H9 (cell line): Measurements from ENCODE around the gene GALNT4. TPM values are rescaled to one million over a fixed set of nuclear protein-coding genes. Genes with fewer than 3 reads are reported as not detected.

Experiments
- DNase-seq: peaks from one replicate; pipeline ENCODE4 v3.0.0-alpha.2; 2017
- H2AFZ ChIP-seq: one replicate; pipeline ENCODE4 v1.6.1; 2013; ENCODE audit warnings: mild to moderate bottlenecking, low read length, control low read depth, moderate library complexity
- H2AK5ac ChIP-seq: 2 replicates; pipeline ENCODE4 v1.6.1; 2013; ENCODE audit warnings: low read length, control low read depth, mixed read lengths; ENCODE audit not compliant: insufficient read length
- H2BK120ac ChIP-seq: one replicate; pipeline ENCODE4 v1.6.1; 2013; ENCODE audit warnings: low read depth, mild to moderate bottlenecking, low read length, control low read depth, inconsistent platforms; ENCODE audit not compliant: poor library complexity, severe bottlenecking
- H2BK12ac ChIP-seq: 2 replicates; pipeline ENCODE4 v1.6.1; 2013; ENCODE audit warnings: low read length, control low read depth, mixed read lengths, low read depth; ENCODE audit not compliant: insufficient read length
- H2BK15ac ChIP-seq: 2 replicates; pipeline ENCODE4 v1.6.1; 2013; ENCODE audit warnings: low read depth, low read length, control low read depth
- H2BK20ac ChIP-seq: one replicate; pipeline ENCODE4 v1.6.1; 2013; ENCODE audit warnings: low read depth, mild to moderate bottlenecking, low read length, control low read depth, inconsistent platforms; ENCODE audit not compliant: poor library complexity, severe bottlenecking
- H2BK5ac ChIP-seq: 2 replicates; pipeline ENCODE4 v1.6.1; 2013; ENCODE audit warnings: low read length, control low read depth, mixed read lengths; ENCODE audit not compliant: insufficient read length
- H3K14ac ChIP-seq: 2 replicates; pipeline ENCODE4 v1.6.1; 2013; ENCODE audit warnings: low read length, control low read depth; ENCODE audit not compliant: insufficient read depth
- H3K18ac ChIP-seq: 2 replicates; pipeline ENCODE4 v1.6.1; 2013; ENCODE audit warnings: low read depth, mild to moderate bottlenecking, mixed read lengths, low read length, control low read depth; ENCODE audit not compliant: insufficient read length
- H3K23ac ChIP-seq: 2 replicates; pipeline ENCODE4 v1.6.1; 2013; ENCODE audit warnings: low read length, control low read depth, mixed read lengths, low read depth; ENCODE audit not compliant: insufficient read length
- H3K23me2 ChIP-seq: 2 replicates; pipeline ENCODE4 v1.6.1; 2013; ENCODE audit warnings: low read depth, mild to moderate bottlenecking, mixed read lengths, low read length, control low read depth; ENCODE audit not compliant: insufficient read length, poor library complexity, severe bottlenecking
- H3K27ac ChIP-seq: 2 replicates; pipeline ENCODE4 v1.5.1; 2013; ENCODE audit warnings: low read length, control low read depth, mixed read lengths, low read depth; ENCODE audit not compliant: insufficient read length
- H3K27me3 ChIP-seq: 2 replicates; pipeline ENCODE4 v1.6.1; 2013; ENCODE audit warnings: low read length, control low read depth, inconsistent platforms; ENCODE audit not compliant: insufficient read depth
- H3K4ac ChIP-seq: 2 replicates; pipeline ENCODE4 v1.6.1; 2013; ENCODE audit warnings: low read depth, mild to moderate bottlenecking, control low read depth, inconsistent platforms, low read length, moderate library complexity
- H3K4me1 ChIP-seq: 2 replicates; pipeline ENCODE4 v1.6.1; 2013; ENCODE audit warnings: low read length, control low read depth, inconsistent platforms; ENCODE audit not compliant: insufficient read depth
- H3K4me2 ChIP-seq: 2 replicates; pipeline ENCODE4 v1.6.1; 2013; ENCODE audit warnings: low read length, control low read depth, mixed read lengths; ENCODE audit not compliant: insufficient read length, insufficient read depth
- H3K56ac ChIP-seq: 2 replicates; pipeline ENCODE4 v1.6.1; 2013; ENCODE audit warnings: low read depth, mild to moderate bottlenecking, mixed read lengths, low read length, control low read depth; ENCODE audit not compliant: insufficient read length
- H3K79me1 ChIP-seq: 2 replicates; pipeline ENCODE4 v1.6.1; 2013; ENCODE audit warnings: low read depth, mild to moderate bottlenecking, moderate library complexity, low read length, control low read depth, inconsistent platforms; ENCODE audit not compliant: insufficient read depth, poor library complexity, severe bottlenecking
- H3K79me2 ChIP-seq: 2 replicates; pipeline ENCODE4 v1.6.1; 2013; ENCODE audit warnings: low read length, control low read depth, inconsistent platforms; ENCODE audit not compliant: insufficient read depth
- H3K9ac ChIP-seq: 2 replicates; pipeline ENCODE4 v1.6.1; 2013; ENCODE audit warnings: low read length, control low read depth, mixed read lengths; ENCODE audit not compliant: insufficient read length; ENCODE audit errors: extremely low read depth
- H3K9me3 ChIP-seq: one replicate; pipeline ENCODE4 v1.6.1; 2013; ENCODE audit warnings: low read depth, low read length, inconsistent platforms; ENCODE audit not compliant: control insufficient read depth
- H3T11ph ChIP-seq: one replicate; pipeline ENCODE4 v1.6.1; 2013; ENCODE audit warnings: mild to moderate bottlenecking, low read length, control low read depth, inconsistent platforms
- H4K20me1 ChIP-seq: one replicate; pipeline ENCODE4 v1.6.1; 2013; ENCODE audit not compliant: control insufficient read depth, insufficient read length, insufficient read depth
- H4K5ac ChIP-seq: 2 replicates; pipeline ENCODE4 v1.6.1; 2013; ENCODE audit warnings: low read depth, mild to moderate bottlenecking, mixed read lengths, low read length, control low read depth; ENCODE audit not compliant: insufficient read length
- H4K8ac ChIP-seq: replicated peaks from 2 replicates; pipeline ENCODE4 v1.6.1; 2013; ENCODE audit warnings: low read length, control low read depth, mixed read lengths, low read depth; ENCODE audit not compliant: insufficient read length
- H4K91ac ChIP-seq: 2 replicates; pipeline ENCODE4 v1.6.1; 2013; ENCODE audit warnings: low read depth, mild to moderate bottlenecking, moderate library complexity, mixed read lengths, low read length, control low read depth; ENCODE audit not compliant: insufficient read length
- H3K27ac Mint-ChIP-seq, 3 experiments: 2 replicates in 2 of 3; 3 replicates in 1 of 3; pipeline ENCODE4 v1.8.0; 2020 to 2021; ENCODE audit warnings: mixed read lengths in 3 of 3, mild to moderate bottlenecking in 1 of 3, moderate library complexity in 1 of 3
- H3K27me3 Mint-ChIP-seq: 2 replicates; pipeline ENCODE4 v1.8.0; 2021; ENCODE audit warnings: low read depth, mild to moderate bottlenecking, moderate library complexity, mixed read lengths
- H3K36me3 Mint-ChIP-seq, 3 experiments: 2 replicates in 2 of 3; 3 replicates in 1 of 3; pipeline ENCODE4 v1.8.0; 2020 to 2021; ENCODE audit warnings: low read depth in 3 of 3, mixed read lengths in 3 of 3; ENCODE audit not compliant: insufficient read depth in 1 of 3
- H3K4me1 Mint-ChIP-seq, 2 experiments: 2 replicates each; pipeline ENCODE4 v1.8.0; 2020; ENCODE audit warnings: mixed read lengths in 2 of 2
- H3K4me3 Mint-ChIP-seq, 2 experiments: 2 replicates in 1 of 2; 3 replicates in 1 of 2; pipeline ENCODE4 v1.8.0; 2020 to 2021; ENCODE audit warnings: mild to moderate bottlenecking in 2 of 2, mixed read lengths in 2 of 2, moderate library complexity in 1 of 2
- H3K9me3 Mint-ChIP-seq, 2 experiments: 2 replicates in 1 of 2; 3 replicates in 1 of 2; pipeline ENCODE4 v1.8.0; 2020; ENCODE audit warnings: mild to moderate bottlenecking in 2 of 2, mixed read lengths in 2 of 2, moderate library complexity in 1 of 2
- WGBS: extraction: QIAGEN DNeasy Blood & Tissue Kit; methylation state at CpG from one replicate; pipeline ENCODE4 v1.1.7; 2013; ENCODE audit warnings: missing lambda C conversion rate, low lambda C conversion rate, mixed read lengths; ENCODE audit not compliant: insufficient read length; ENCODE audit errors: extremely low coverage; 5-methylcytosine and 5-hydroxymethylcytosine counted together
- total RNA-seq: library from RNA; stranded (reverse); gene quantifications from 2 replicates; pipeline ENCODE4 v1.2.1, GENCODE V29; 2021
- TF ChIP-seq, protein P1 (sequence below): fragments of 200-600 bp; sonication (generic); conservative IDR thresholded peaks from 3 replicates; pipeline ENCODE4 v1.8.0; 2021; ENCODE audit warnings: antibody characterized with exemption, mild to moderate bottlenecking

The GALNT4 gene
- total RNA-seq, 1 experiment from 2014 or later: 3.1 TPM

DNA sequence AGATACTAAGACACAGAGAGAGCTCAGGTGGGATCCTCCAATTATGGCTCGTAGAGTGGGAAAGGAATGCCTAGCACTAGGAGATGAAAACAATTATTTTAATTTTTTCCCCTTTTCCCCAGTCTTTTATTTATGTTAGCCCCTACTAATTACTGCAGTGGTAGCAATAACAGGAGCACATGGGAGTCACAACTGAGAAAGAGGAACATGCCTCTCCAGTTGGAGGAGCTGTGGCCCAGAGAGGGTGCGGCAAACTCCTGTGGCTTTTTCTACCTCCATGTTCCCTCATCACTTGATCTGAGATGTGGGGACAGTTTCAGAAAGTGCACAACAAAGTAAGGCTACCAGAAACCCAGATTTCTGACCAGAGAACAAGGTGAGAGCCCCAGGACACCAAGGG lies 27.2 kb upstream of the GALNT4 start:
- no peaks in the 10 kb centered on the region for H3K79me2 ChIP-seq
- no peak overlapping the region for H2BK15ac ChIP-seq
- no peak overlapping the region for H3K4ac ChIP-seq
- no peak overlapping the region for H3T11ph ChIP-seq
- DNase-seq: no peak
- no peak overlapping the region for H4K8ac ChIP-seq
- no peak overlapping the region for H2BK120ac ChIP-seq
- no peaks in the 10 kb centered on the region for H3K79me1 ChIP-seq
- H3K18ac ChIP-seq: no peak overlapping the region
- TF ChIP-seq, protein P1, sequence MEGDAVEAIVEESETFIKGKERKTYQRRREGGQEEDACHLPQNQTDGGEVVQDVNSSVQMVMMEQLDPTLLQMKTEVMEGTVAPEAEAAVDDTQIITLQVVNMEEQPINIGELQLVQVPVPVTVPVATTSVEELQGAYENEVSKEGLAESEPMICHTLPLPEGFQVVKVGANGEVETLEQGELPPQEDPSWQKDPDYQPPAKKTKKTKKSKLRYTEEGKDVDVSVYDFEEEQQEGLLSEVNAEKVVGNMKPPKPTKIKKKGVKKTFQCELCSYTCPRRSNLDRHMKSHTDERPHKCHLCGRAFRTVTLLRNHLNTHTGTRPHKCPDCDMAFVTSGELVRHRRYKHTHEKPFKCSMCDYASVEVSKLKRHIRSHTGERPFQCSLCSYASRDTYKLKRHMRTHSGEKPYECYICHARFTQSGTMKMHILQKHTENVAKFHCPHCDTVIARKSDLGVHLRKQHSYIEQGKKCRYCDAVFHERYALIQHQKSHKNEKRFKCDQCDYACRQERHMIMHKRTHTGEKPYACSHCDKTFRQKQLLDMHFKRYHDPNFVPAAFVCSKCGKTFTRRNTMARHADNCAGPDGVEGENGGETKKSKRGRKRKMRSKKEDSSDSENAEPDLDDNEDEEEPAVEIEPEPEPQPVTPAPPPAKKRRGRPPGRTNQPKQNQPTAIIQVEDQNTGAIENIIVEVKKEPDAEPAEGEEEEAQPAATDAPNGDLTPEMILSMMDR: no peak
- Mint-ChIP-seq H3K27me3 (peaks cover 2% of the 10 kb centered on the region; the same call in 1 of the 2 replicates), H3K4me1 (no peaks in the 10 kb centered on the region), H3K27ac (no peak overlapping the region), H3K9me3 (0 out of 5 replicates have a peak, but pooled peaks cover 0 to 4% of the 10 kb centered on the region in 2 experiments), H3K4me3 (no peak overlapping the region), H3K36me3 (0 out of 7 replicates have a peak, but pooled peaks cover 0 to 4% (median 0%) of the 10 kb centered on the region in 3 experiments)
- no peaks in the 10 kb centered on the region for H3K9me3 ChIP-seq
- H3K27ac ChIP-seq: no peak overlapping the region
- H2AFZ ChIP-seq: no peak overlapping the region
- H2AK5ac ChIP-seq: no peak overlapping the region
- no CpG with 5 or more reads among the region's 2 CpGs for WGBS
- no peaks in the 10 kb centered on the region for H3K4me1 ChIP-seq
- H3K27me3 ChIP-seq: no peaks in the 10 kb centered on the region
- no peak overlapping the region for H2BK20ac ChIP-seq
- H4K5ac ChIP-seq: no peak overlapping the region
- H3K9ac ChIP-seq: no peak overlapping the region
- no peak overlapping the region for H3K56ac ChIP-seq
- no peak overlapping the region for H2BK5ac ChIP-seq
- no peak overlapping the region for H3K23ac ChIP-seq
- no peak overlapping the region for H2BK12ac ChIP-seq
- no peaks in the 10 kb centered on the region for H3K23me2 ChIP-seq
- H4K20me1 ChIP-seq: no peaks in the 10 kb centered on the region
- no peak overlapping the region for H3K4me2 ChIP-seq
- H3K14ac ChIP-seq: no peak overlapping the region
- no peak overlapping the region for H4K91ac ChIP-seq
